ENCODE data around the gene IKZF2.

IKZF2 gene

GRCh38 chr2:213149949-213150314, 1.5 kb downstream of the IKZF2 start:
- peak overlapping the region; percentile 84 for H3K4me3 ChIP-seq (ENCODE audit: severe bottlenecking)
- H3K4me1 ChIP-seq (ENCODE audit: insufficient read depth, poor library complexity, severe bottlenecking): peaks cover 33% of the 10 kb centered on the region

GRCh38 chr2:213149294-213149875, 2.0 kb downstream of the IKZF2 start:
- TF ChIP-seq CTCF (IDR thresholded peaks at IDR 0.05; ENCODE audit: poor library complexity, severe bottlenecking): peak; percentile 29
- Histone ChIP-seq H3K36me3 (ENCODE audit: low read depth) (peaks cover 15% of the 10 kb centered on the region), H3K9me3 (ENCODE audit: severe bottlenecking) (no peaks in the 10 kb centered on the region), H3K27ac (ENCODE audit: poor library complexity, severe bottlenecking) (peak overlapping the region; percentile 84), H3K4me3 (ENCODE audit: severe bottlenecking) (peak overlapping the region; percentile 84), H3K27me3 (ENCODE audit: insufficient read depth, poor library complexity, severe bottlenecking) (no peaks in the 10 kb centered on the region), H3K4me1 (ENCODE audit: insufficient read depth, poor library complexity, severe bottlenecking) (peaks cover 33% of the 10 kb centered on the region)
- no peak for ATAC-seq (ENCODE audit: low read depth)
- DNase-seq (ENCODE audit: low spot score): no peak

More at GRCh38 chr2:213149949-213150314, 1.5 kb downstream of the IKZF2 start:
- Histone ChIP-seq H3K27me3 (ENCODE audit: insufficient read depth, poor library complexity, severe bottlenecking) (no peaks in the 10 kb centered on the region), H3K9me3 (ENCODE audit: severe bottlenecking) (no peaks in the 10 kb centered on the region), H3K36me3 (ENCODE audit: low read depth) (peaks cover 15% of the 10 kb centered on the region), H3K27ac (ENCODE audit: poor library complexity, severe bottlenecking) (peak overlapping the region; percentile 84)
- DNase-seq (ENCODE audit: low spot score) (no peak), ATAC-seq (ENCODE audit: low read depth) (no peak)
- no peak for TF ChIP-seq CTCF (IDR thresholded peaks at IDR 0.05; ENCODE audit: poor library complexity, severe bottlenecking)

- Histone ChIP-seq H3K36me3 (ENCODE audit: low read depth) (peaks cover 21% of the 10 kb centered on the region), H3K9me3 (ENCODE audit: severe bottlenecking) (no peaks in the 10 kb centered on the region), H3K4me1 (ENCODE audit: insufficient read depth, poor library complexity, severe bottlenecking) (peaks cover 33% of the 10 kb centered on the region), H3K27me3 (ENCODE audit: insufficient read depth, poor library complexity, severe bottlenecking) (no peaks in the 10 kb centered on the region), H3K4me3 (ENCODE audit: severe bottlenecking) (peak overlapping the region; percentile 84), H3K27ac (ENCODE audit: poor library complexity, severe bottlenecking) (no peak overlapping the region)
- DNase-seq (ENCODE audit: low spot score) (no peak), ATAC-seq (ENCODE audit: low read depth) (no peak)
- no peak for TF ChIP-seq CTCF (IDR thresholded peaks at IDR 0.05; ENCODE audit: poor library complexity, severe bottlenecking)
Observed at GRCh38 chr2:213148572-213149261, 2.7 kb downstream of the IKZF2 start.

GRCh38 chr2:213147538-213147937, 3.9 kb downstream of the IKZF2 start:
- H3K4me3 ChIP-seq (ENCODE audit: severe bottlenecking): no peak overlapping the region
- no peak for TF ChIP-seq CTCF (IDR thresholded peaks at IDR 0.05; ENCODE audit: poor library complexity, severe bottlenecking)
- no peak for ATAC-seq (ENCODE audit: low read depth)
- H3K27ac ChIP-seq (ENCODE audit: poor library complexity, severe bottlenecking): no peak overlapping the region
- H3K27me3 ChIP-seq (ENCODE audit: insufficient read depth, poor library complexity, severe bottlenecking): no peaks in the 10 kb centered on the region
- peaks cover 25% of the 10 kb centered on the region for H3K4me1 ChIP-seq (ENCODE audit: insufficient read depth, poor library complexity, severe bottlenecking)
- no peak for DNase-seq (ENCODE audit: low spot score)
- no peaks in the 10 kb centered on the region for H3K9me3 ChIP-seq (ENCODE audit: severe bottlenecking)
- peaks cover 31% of the 10 kb centered on the region for H3K36me3 ChIP-seq (ENCODE audit: low read depth)

- H3K27ac ChIP-seq (ENCODE audit: poor library complexity, severe bottlenecking): no peak overlapping the region
- TF ChIP-seq CTCF (IDR thresholded peaks at IDR 0.05; ENCODE audit: poor library complexity, severe bottlenecking): no peak
- H3K9me3 ChIP-seq (ENCODE audit: severe bottlenecking): no peaks in the 10 kb centered on the region
- DNase-seq (ENCODE audit: low spot score) (no peak), ATAC-seq (ENCODE audit: low read depth) (no peak)
- H3K27me3 ChIP-seq (ENCODE audit: insufficient read depth, poor library complexity, severe bottlenecking): no peaks in the 10 kb centered on the region
- H3K36me3 ChIP-seq (ENCODE audit: low read depth): peaks cover 34% of the 10 kb centered on the region
- H3K4me1 ChIP-seq (ENCODE audit: insufficient read depth, poor library complexity, severe bottlenecking): peaks cover 25% of the 10 kb centered on the region
- H3K4me3 ChIP-seq (ENCODE audit: severe bottlenecking): no peak overlapping the region
Observed at GRCh38 chr2:213145715-213146242, 5.6 kb downstream of the IKZF2 start.
